GM21381 (cell line): ENCODE measurements around the gene SLC40A1.

ENCODE experiments used
- ATAC-seq: cut with Tn5 transposase; IDR thresholded peaks from one replicate; pipeline ENCODE4 v1.9.1; 2021; ENCODE audit warnings: mild to moderate bottlenecking, moderate library complexity; ENCODE audit not compliant: unreplicated experiment

Gene SLC40A1

GRCh38 chr2:189570570-189571031 lies 10.0 kb downstream of the SLC40A1 start:
- no peak for ATAC-seq

DNA sequence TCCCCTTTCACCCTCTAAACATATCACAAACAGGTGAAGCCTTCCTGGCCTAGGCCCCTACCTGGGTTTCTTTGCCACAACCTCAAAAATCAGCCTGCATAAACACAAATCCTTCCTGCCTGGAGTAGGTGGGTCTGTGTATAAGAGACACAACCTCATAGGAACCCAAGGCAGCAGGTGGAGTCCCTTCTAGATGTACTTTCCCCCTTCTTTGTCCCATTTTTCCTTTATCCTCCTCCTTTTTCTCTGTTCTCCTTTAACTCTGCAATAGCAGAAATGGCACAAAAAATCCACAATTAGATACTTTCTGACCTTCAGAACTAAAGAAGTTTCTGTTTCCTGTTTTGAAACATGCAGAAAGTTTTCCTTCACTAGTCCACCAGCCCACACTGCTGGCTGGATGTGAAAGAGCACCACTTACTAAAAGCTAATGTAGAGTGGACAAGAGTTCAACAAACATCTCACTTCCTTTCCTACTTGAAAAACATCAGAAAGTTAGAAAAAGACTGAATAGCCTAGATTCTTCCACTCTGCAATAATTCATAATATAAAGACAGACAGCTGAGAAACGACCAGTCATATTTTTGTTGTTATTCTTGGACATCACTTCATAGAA lies 11.2 kb downstream of the SLC40A1 start:
- peak; percentile 47 for ATAC-seq

DNA sequence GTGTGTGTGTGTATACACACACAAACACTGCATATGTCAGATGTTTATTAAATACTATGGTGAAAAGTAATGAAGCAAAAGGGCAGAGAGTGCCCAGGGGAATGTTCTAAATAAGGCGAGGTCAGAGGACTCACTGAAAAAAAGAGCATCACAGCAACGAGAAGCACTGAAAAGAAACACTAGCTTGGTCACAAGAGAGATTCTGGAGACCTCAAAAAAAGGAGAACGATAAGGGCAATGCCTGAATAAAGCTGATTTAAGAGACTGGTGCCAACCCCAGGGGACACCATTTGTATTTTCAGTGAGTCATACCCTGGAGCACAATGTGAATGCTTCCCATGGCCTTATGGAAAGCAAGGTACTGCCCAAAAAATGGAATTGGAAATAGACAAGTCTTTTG lies 14.5 kb downstream of the SLC40A1 start:
- no peak for ATAC-seq

DNA sequence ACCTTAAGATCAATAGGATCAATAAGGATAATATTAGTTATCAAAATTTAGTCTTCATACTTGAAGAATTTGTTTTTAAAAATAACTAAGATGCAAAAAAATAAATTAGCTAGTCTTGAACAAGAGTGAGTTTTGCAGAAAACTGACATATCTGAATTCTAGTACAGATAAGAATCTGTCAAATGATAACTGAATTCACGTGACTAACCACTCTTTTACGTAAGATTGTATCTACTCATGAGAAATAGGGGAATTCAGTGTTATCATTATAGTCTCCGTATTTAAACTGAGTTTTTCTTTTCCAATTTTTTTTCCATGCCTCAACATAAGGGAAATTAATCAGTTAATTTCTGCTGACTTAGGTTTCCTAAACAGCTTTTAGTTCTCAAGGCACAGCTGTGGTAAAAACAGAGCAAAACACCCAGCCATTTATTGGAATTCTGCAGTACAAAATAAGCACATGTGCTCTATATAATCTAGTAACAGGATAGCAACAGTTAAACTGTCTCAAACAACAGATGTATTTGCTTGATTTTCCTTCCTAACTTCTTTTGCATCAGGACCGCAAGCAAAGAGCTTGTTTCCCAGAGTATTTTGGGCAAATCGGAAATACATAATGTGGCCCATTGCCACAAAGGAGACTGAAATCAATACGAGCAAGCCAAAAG lies 19.1 kb downstream of the SLC40A1 start:
- ATAC-seq = no peak

- ATAC-seq = no peak
Observed at GRCh38 chr2:189560273-189560586, 20.4 kb downstream of the SLC40A1 start.

DNA sequence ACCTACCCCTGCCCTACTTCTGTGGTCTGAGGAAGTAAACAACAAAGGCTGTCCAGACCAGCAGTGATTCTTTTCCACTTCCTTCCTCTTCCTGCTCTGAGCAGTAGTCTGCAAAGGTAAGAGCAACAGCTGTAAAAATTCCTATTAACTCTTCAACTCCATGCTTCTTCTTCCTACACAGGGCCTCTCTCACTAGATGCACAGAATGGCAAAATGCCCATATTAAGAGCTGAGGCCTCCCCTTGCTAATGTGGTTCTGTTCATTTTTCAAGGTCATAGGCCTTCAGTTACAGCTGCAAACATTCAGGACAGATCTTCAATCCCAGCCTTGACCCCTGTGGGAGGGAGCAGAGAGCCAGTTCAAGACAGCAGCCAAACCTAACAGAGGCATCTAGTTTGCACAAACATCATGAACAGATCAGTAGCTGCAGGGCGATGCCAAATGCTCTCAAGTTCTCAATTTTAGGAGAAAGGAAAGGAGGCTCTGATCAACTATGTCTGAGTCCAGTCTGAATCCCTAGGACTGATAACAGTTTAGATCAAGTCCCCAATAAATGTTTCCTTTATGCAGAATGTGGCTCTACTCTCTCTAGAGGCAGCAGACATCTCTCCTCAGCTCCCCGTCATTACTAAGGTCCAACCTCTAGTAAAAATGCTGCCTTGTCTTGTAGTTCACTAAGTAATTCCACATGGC lies 20.9 kb downstream of the SLC40A1 start:
- no peak for ATAC-seq

DNA sequence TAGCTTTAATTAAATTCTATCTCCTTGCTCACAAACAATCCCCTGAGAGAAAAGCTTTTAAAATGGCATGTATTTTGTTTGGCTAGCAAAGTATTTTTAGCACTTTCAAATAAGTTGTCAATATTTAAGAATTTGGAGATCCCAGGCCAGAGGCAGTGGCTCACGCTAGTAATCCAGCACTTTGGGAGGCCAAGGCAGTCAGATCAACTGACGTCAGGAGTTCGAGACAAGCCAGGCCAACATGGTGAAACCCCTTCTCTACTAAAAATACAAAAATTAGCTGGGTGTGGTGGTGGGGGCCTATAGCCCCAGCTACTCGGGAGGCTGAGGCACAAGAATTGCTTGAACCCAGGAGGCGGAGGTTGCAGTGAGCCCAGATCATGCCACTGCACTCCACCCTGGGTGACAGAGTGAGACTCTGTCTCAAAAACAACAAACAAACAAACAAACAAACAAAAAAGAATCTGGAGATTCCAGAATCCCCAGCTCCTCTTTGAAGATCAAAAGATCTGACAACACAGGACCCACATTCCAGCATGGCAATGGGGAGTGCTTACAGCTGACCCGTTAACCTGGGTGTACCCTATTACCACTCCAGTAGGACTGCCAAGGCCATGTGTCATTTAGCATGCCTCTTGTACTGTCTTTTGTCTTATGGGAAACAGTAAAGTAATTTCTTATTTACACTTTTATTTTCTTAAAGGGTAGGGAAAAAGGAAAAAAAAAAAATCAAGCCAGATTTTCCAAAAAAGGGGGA lies 21.9 kb downstream of the SLC40A1 start:
- no peak for ATAC-seq

DNA sequence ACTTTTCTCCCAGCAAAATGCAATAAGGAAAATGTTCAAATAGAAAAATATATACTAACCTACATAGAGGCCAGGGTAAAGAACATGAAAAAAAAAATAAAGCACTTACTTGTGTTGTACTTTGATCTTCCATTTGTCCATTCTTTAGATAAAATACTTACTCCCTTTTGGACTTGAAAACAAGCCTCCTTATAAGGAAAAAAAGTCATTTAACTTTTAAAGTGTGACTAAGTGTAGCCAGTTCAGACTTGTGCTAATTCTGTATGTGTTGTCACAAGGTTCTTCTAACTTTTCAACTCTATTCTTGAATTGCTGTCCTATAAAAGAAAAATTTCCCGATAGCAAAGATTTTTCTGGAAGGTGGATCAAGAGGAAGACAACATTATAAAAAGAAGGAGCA lies 23.2 kb downstream of the SLC40A1 start:
- ATAC-seq = no peak

- no peak for ATAC-seq
Observed at GRCh38 chr2:189556526-189556925, 24.1 kb downstream of the SLC40A1 start.

DNA sequence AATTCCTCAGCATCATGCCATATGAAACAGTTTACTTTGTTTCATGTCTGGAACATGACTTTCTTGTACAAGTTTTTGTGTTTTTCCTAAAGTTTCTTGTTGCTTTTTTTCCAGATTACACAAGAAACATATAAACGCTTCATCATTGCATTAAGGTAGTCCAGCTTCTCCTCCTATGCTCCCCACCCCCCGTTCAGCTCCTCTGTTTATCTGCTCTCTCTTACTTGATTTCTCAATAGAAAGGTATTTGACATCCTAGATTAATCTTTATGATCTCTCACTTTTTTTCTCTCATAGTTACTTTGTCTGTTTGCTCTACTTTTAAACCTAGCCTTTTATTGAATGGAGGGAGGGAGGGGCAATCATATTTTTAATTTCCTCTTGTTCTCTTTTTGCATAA lies 25.4 kb downstream of the SLC40A1 start:
- no peak for ATAC-seq

GRCh38 chr2:189553504-189554088 lies 27.0 kb downstream of the SLC40A1 start:
- ATAC-seq = no peak

DNA sequence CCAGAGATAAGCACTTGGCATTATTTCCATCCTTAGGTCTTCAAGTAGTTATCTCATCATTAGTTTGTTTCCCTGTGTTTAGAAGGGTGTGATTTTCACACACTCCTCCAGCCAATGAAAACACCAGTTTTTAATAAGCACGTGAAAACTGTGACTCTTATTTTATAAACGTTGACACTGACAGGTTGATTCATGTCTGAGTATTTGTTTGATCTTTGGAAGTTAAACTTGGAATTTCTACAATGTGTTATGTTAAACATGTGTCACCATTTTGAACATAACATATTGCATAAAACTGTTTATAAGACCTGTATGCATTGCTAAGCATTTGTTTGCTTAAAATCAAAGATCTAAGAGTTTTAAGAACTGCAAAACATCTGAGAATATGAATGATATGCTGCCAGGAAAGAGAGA lies 27.6 kb downstream of the SLC40A1 start:
- ATAC-seq = no peak

GRCh38 chr2:189552334-189552990 lies 28.1 kb downstream of the SLC40A1 start:
- no peak for ATAC-seq

- ATAC-seq = no peak
Observed at GRCh38 chr2:189551808-189552207, 28.8 kb downstream of the SLC40A1 start.

DNA sequence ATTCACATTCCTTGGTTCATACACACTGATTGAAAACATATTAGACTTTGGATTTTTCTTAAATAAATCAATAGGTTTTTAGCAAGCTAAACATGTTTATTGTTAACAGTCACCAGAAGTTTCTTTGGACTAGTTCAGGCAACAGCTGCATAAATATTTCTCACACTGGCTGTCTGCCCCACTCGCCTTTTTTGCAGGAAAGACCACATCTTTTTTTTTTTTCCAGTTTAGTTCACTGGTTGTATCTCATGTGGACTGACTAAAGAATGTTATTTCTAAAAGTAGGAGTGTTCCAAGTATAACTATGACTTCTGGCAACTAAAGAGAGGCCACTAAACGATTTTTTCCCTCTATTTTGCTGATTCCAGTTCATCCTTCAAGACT lies 31.1 kb downstream of the SLC40A1 start:
- ATAC-seq = no peak

GRCh38 chr2:189548666-189549448 lies 31.7 kb downstream of the SLC40A1 start:
- ATAC-seq = no peak

GRCh38 chr2:189545418-189545817 lies 35.2 kb downstream of the SLC40A1 start:
- ATAC-seq = no peak

GRCh38 chr2:189544318-189545042 lies 36.1 kb downstream of the SLC40A1 start:
- ATAC-seq = no peak

GRCh38 chr2:189543367-189543766 lies 37.2 kb downstream of the SLC40A1 start:
- no peak for ATAC-seq
